Naive B cell (primary cell): ENCODE results near the gene ZNF835. TPM values are rescaled to one million over a fixed set of nuclear protein-coding genes. Genes with fewer than 3 reads are reported as not detected.

Experiments
- ATAC-seq, 2 donors: fragments of 150-1000 bp; cut with Tn5 transposase; 2 replicates each; pipeline ENCODE4 v1.10.0; 2021; ENCODE audit warnings: low read depth in 2 of 2, mild to moderate bottlenecking in 2 of 2, moderate library complexity in 2 of 2
- DNase-seq: peaks from one replicate; pipeline ENCODE4 v3.0.0; 2022
- H3K27ac Mint-ChIP-seq, 6 donors: one replicate each; pipeline ENCODE4 v1.8.0; 2020 to 2022; ENCODE audit warnings: mild to moderate bottlenecking in 6 of 6, mixed read lengths in 6 of 6, moderate library complexity in 5 of 6, inconsistent platforms in 2 of 6
- H3K27me3 Mint-ChIP-seq, 3 donors: one replicate each; pipeline ENCODE4 v1.8.0; 2021 to 2022; ENCODE audit warnings: mixed read lengths in 3 of 3, mild to moderate bottlenecking in 1 of 3
- H3K36me3 Mint-ChIP-seq, 2 donors: one replicate each; pipeline ENCODE4 v1.8.0; 2020 to 2022; ENCODE audit warnings: mixed read lengths in 2 of 2, inconsistent platforms in 1 of 2, mild to moderate bottlenecking in 1 of 2
- H3K4me1 Mint-ChIP-seq, 3 donors: one replicate each; pipeline ENCODE4 v1.8.0; 2020 to 2022; ENCODE audit warnings: mixed read lengths in 3 of 3, inconsistent platforms in 1 of 3, mild to moderate bottlenecking in 1 of 3, moderate library complexity in 1 of 3
- H3K4me3 Mint-ChIP-seq, 8 donors: one replicate each; pipeline ENCODE4 v1.8.0; 2020 to 2022; ENCODE audit warnings: mild to moderate bottlenecking in 8 of 8, mixed read lengths in 8 of 8, moderate library complexity in 8 of 8, inconsistent platforms in 2 of 8
- H3K9me3 Mint-ChIP-seq, 7 donors: one replicate each; pipeline ENCODE4 v1.8.0; 2020 to 2022; ENCODE audit warnings: mixed read lengths in 7 of 7, mild to moderate bottlenecking in 5 of 7, inconsistent platforms in 2 of 7, moderate library complexity in 1 of 7
- polyA plus RNA-seq, 6 donors: library from polyadenylated mRNA; unstranded; fragments of 300-500 nt; fragmentation: Illumina TruSeq; gene quantifications; one replicate each; pipeline ENCODE4 v1.2.3, GENCODE V29; 2021; ENCODE audit warnings: low read depth in 6 of 6

ZNF835 gene
- 10 to 100 TPM in 1 of 6 donors, 1 to 10 TPM in 4, not detected in 1; 2.1 to 13.0 (median 5.5) TPM for polyA plus RNA-seq

GRCh38 chr19:56671613-56671994 is at the start of gene ZNF835:
TSS of gene ZNF835 (minus strand) at chr19:56671757. CDS start at chr19:56665198, 6,559 bp downstream.
- Mint-ChIP-seq H3K4me1 (peaks cover 17 to 28% (median 19%) of the 10 kb centered on the region in 3 donors), H3K4me3 (peak within 1 kb of the TSS; percentile 93 to 98 (median 96)), H3K27me3 (no peaks in the 10 kb centered on the region), H3K27ac (peak within 1 kb of the TSS; percentile 44 to 91 (median 66)), H3K9me3 (peaks cover 0 to 2% (median 0%) of the 10 kb centered on the region in 7 donors), H3K36me3 (peaks cover 3 to 7% of the 10 kb centered on the region in 2 donors)
- ATAC-seq = peak; percentile 90 to 92
- peak; percentile 89 for DNase-seq

DNA sequence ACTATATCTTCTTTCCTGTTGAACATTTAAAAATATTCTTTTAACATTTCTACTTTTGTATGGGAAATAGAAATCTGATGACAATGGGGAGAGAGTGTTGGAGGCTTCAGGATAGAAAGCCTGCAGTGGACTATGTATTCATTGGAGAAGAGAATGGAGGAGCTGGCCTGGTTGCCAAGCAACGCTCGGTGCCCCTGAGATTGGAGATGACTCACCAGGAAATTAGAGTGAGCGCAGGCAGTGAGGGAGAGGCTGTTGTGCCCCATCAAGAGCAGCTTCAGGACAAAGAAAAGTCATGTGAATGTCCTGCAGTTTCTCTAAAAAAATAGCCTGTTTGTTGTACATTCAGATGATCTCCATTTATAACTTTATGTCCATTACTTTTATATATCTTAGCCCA is 48.7 kb upstream of the ZNF835 start:
- Mint-ChIP-seq H3K9me3 (peaks cover 2 to 31% (median 16%) of the 10 kb centered on the region in 7 donors), H3K4me1 (no peaks in the 10 kb centered on the region), H3K27ac (no peak overlapping the region), H3K4me3 (no peak overlapping the region), H3K36me3 (peaks cover 4 to 9% of the 10 kb centered on the region in 2 donors), H3K27me3 (peaks cover 0 to 7% (median 0%) of the 10 kb centered on the region in 3 donors)
- no peak for ATAC-seq
- no peak for DNase-seq

- no peak for DNase-seq
- H3K4me3 Mint-ChIP-seq = no peak overlapping the region
- H3K27me3 Mint-ChIP-seq = no peaks in the 10 kb centered on the region
- no peak overlapping the region for H3K27ac Mint-ChIP-seq
- H3K9me3 Mint-ChIP-seq = peaks cover 2 to 24% (median 10%) of the 10 kb centered on the region in 7 donors
- ATAC-seq = no peak
- H3K36me3 Mint-ChIP-seq = peaks cover 0 to 4% of the 10 kb centered on the region in 2 donors
- no peaks in the 10 kb centered on the region for H3K4me1 Mint-ChIP-seq
These were observed 46.7 kb upstream of the ZNF835 start for GRCh38 chr19:56718231-56718630.

- ATAC-seq (no peak), DNase-seq (no peak)
- Mint-ChIP-seq H3K9me3 (peaks cover 0 to 27% (median 9%) of the 10 kb centered on the region in 7 donors), H3K27ac (no peak overlapping the region), H3K27me3 (no peaks in the 10 kb centered on the region), H3K4me1 (no peaks in the 10 kb centered on the region), H3K36me3 (peaks cover 0 to 14% of the 10 kb centered on the region in 2 donors), H3K4me3 (no peak overlapping the region)
These were observed 41.2 kb upstream of the ZNF835 start for GRCh38 chr19:56712611-56713276.

DNA sequence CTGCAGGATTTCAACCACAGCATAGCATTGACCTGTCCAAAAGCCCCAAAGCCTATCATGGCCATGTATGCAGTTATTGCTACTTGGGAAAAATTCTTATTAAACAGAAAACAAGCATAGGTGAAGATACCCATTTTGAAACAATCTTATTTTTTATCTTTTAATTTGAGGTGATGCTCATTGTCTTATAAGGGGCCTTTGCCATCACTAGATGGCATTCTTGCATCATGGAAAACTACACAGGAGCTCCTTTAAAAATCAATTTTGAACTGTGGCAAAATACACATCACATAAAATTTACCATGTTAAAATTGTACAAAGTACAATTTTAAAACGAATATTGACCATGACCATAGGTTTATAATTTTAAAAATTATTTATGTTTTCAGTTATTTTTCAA is 38.9 kb upstream of the ZNF835 start:
- no peak overlapping the region for H3K4me3 Mint-ChIP-seq
- peaks cover 2 to 32% (median 13%) of the 10 kb centered on the region in 7 donors for H3K9me3 Mint-ChIP-seq
- DNase-seq = no peak
- no peak for ATAC-seq
- H3K27ac Mint-ChIP-seq = no peak overlapping the region
- no peaks in the 10 kb centered on the region for H3K4me1 Mint-ChIP-seq
- peaks cover 0 to 14% of the 10 kb centered on the region in 2 donors for H3K36me3 Mint-ChIP-seq
- H3K27me3 Mint-ChIP-seq = no peaks in the 10 kb centered on the region

DNA sequence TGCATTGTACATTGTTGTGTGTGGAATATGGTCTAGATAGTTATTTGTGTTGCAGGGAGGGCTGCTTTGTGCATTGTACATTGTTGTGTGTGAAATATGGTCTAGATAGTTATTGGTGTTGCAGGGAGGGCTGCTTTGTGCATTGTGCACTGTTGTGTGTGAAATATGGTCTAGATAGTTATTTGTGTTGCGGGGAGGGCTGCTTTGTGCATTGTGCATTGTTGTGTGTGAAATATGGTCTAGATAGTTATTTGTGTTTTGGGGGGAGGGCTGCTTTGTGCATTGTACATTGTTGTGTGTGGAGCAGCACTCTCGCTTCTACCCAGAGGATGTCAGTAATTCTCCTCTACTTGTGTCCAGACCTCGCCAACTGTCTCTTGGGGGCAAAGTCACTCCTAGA is 36.3 kb upstream of the ZNF835 start:
- DNase-seq (no peak), ATAC-seq (no peak)
- H3K4me3 Mint-ChIP-seq = no peak overlapping the region
- no peak overlapping the region for H3K27ac Mint-ChIP-seq
- peaks cover 0 to 14% of the 10 kb centered on the region in 2 donors for H3K36me3 Mint-ChIP-seq
- no peaks in the 10 kb centered on the region for H3K27me3 Mint-ChIP-seq
- H3K4me1 Mint-ChIP-seq = no peaks in the 10 kb centered on the region
- H3K9me3 Mint-ChIP-seq = peaks cover 4 to 50% (median 21%) of the 10 kb centered on the region in 7 donors

GRCh38 chr19:56705939-56706338 is 34.4 kb upstream of the ZNF835 start:
- no peak overlapping the region for H3K4me3 Mint-ChIP-seq
- ATAC-seq (no peak), DNase-seq (no peak)
- no peaks in the 10 kb centered on the region for H3K4me1 Mint-ChIP-seq
- H3K27me3 Mint-ChIP-seq = peaks cover 0 to 1% (median 0%) of the 10 kb centered on the region in 3 donors
- H3K36me3 Mint-ChIP-seq = peaks cover 1 to 7% of the 10 kb centered on the region in 2 donors
- peaks cover 5 to 54% (median 20%) of the 10 kb centered on the region in 7 donors for H3K9me3 Mint-ChIP-seq
- no peak overlapping the region for H3K27ac Mint-ChIP-seq

DNA sequence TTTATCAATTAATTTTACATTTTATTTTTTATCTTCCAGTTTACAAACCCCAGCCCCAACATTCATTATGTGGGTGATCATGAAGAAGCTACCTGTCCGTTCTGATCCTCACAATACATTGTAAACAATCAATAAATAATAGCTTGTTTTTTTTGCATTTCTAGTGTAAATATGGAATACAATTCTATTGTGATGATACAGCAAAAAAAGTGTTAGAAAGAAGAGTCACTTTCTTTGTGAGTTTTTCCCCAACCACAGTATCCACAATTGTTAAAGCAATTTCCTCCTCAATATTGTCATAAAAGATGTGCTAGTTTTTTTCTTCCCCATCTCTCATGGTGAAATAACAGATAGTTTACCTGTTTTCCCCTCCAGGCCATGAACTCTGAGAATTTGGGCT is 30.3 kb upstream of the ZNF835 start:
- ATAC-seq (no peak), DNase-seq (no peak)
- no peaks in the 10 kb centered on the region for H3K4me1 Mint-ChIP-seq
- peaks cover 7 to 33% (median 10%) of the 10 kb centered on the region in 7 donors for H3K9me3 Mint-ChIP-seq
- H3K27me3 Mint-ChIP-seq = peaks cover 0 to 3% (median 0%) of the 10 kb centered on the region in 3 donors
- peaks cover 0 to 7% of the 10 kb centered on the region in 2 donors for H3K36me3 Mint-ChIP-seq
- no peak overlapping the region for H3K27ac Mint-ChIP-seq
- no peak overlapping the region for H3K4me3 Mint-ChIP-seq

DNA sequence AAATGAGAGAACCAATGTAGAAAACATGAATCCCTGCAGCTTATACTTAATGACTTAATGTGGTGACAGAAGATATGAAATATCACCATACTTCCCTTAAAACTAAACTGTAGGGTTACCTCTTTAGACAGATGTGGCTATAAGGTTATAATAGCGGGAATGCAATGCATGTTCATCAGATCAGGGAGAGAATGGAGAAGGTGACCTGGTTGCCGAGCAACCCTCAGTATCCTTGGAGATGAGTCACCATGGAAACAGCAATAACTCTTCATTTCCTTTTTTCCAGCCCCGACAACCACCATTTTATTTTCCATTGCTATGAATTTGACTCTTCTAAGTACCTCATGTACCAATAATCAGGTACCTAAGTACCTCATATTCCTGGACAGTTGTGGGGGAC is 28.0 kb upstream of the ZNF835 start:
- Mint-ChIP-seq H3K4me1 (no peaks in the 10 kb centered on the region), H3K27me3 (peaks cover 0 to 3% (median 0%) of the 10 kb centered on the region in 3 donors), H3K36me3 (peaks cover 0 to 7% of the 10 kb centered on the region in 2 donors), H3K27ac (no peak overlapping the region), H3K4me3 (no peak overlapping the region), H3K9me3 (peaks cover 2 to 27% (median 10%) of the 10 kb centered on the region in 7 donors)
- DNase-seq = no peak
- no peak for ATAC-seq

GRCh38 chr19:56692206-56692895 is 20.8 kb upstream of the ZNF835 start:
- H3K9me3 Mint-ChIP-seq = peaks cover 3 to 11% (median 8%) of the 10 kb centered on the region in 7 donors
- DNase-seq (no peak), ATAC-seq (no peak)
- H3K4me1 Mint-ChIP-seq = no peaks in the 10 kb centered on the region
- no peak overlapping the region for H3K4me3 Mint-ChIP-seq
- H3K36me3 Mint-ChIP-seq = peaks cover 0 to 11% of the 10 kb centered on the region in 2 donors
- H3K27ac Mint-ChIP-seq = peak overlapping the region in 1 of 6 donors; percentile 86
- H3K27me3 Mint-ChIP-seq = no peaks in the 10 kb centered on the region

DNA sequence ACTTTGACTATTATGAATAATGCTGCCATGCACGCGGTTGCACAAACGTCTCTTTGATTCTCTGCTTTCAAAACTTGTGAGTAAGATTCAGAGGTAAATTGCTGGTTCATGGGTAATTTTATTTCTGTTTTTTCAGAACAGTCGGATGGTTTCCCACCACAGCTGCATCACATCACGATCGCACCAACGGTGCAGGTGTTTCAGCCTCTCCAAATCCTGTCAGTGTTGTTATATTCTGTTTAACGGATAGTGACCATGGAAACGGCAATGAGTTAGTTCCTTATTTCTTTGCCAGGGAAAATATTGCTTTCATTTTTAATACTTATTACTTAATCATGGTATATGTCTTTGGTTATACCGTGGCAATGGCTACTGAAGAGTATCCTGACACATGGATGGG is 19.1 kb upstream of the ZNF835 start:
- DNase-seq (no peak), ATAC-seq (peak; percentile 60 to 64)
- Mint-ChIP-seq H3K4me3 (no peak overlapping the region), H3K4me1 (no peaks in the 10 kb centered on the region), H3K27ac (peak overlapping the region in 1 of 6 donors; percentile 26), H3K9me3 (peaks cover 3 to 16% (median 8%) of the 10 kb centered on the region in 7 donors), H3K36me3 (peaks cover 0 to 18% of the 10 kb centered on the region in 2 donors), H3K27me3 (no peaks in the 10 kb centered on the region)

- DNase-seq = no peak
- ATAC-seq = no peak
- Mint-ChIP-seq H3K9me3 (peaks cover 3 to 17% (median 9%) of the 10 kb centered on the region in 7 donors), H3K4me1 (no peaks in the 10 kb centered on the region), H3K4me3 (no peak overlapping the region), H3K27me3 (no peaks in the 10 kb centered on the region), H3K27ac (no peak overlapping the region), H3K36me3 (peaks cover 12 to 31% of the 10 kb centered on the region in 2 donors)
These were observed 17.6 kb upstream of the ZNF835 start for GRCh38 chr19:56689198-56689597.

DNA sequence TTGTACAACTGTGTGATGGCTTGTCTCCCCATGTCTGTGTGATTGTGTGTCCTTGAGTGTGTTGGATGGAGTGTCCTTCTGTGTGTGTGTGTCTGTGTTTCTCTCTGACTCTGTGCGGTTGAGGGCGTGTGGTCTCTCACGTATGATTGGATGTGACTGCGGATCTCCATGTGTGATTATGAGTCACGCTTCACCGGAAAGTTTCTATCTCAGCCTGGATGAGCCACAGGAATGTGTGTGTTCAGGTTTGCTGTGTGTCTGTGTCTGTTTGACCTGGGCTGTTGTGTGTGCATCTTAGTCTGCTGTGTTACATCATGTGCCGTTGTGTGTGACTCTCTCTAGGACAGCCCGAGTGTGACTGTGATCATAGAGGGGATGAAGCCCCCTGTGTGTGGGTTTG is 15.5 kb upstream of the ZNF835 start:
- ATAC-seq (no peak), DNase-seq (no peak)
- Mint-ChIP-seq H3K27me3 (no peaks in the 10 kb centered on the region), H3K4me1 (no peaks in the 10 kb centered on the region), H3K36me3 (peaks cover 14 to 23% of the 10 kb centered on the region in 2 donors), H3K4me3 (no peak overlapping the region), H3K27ac (no peak overlapping the region), H3K9me3 (peaks cover 0 to 16% (median 4%) of the 10 kb centered on the region in 7 donors)

DNA sequence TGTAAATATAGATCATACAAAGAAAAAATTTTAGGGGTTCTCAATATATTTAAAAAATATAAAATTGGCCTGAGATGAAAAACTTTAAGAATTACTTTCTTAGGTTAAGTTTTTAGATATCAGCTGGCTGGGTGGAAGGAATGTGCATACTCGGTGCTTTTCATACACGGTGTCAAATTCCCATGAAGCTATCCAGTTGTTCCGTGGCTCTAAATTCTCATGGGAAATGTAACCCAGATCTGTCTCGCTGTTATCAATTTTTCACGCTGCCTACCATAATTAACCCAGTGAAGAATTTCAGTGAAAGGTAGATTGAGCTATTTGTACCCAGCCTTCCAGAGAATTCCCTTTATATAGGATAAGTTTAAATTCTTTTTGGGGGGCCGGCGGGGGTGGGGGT is 11.6 kb upstream of the ZNF835 start:
- H3K9me3 Mint-ChIP-seq = peaks cover 0 to 13% (median 4%) of the 10 kb centered on the region in 7 donors
- H3K27ac Mint-ChIP-seq = no peak overlapping the region
- ATAC-seq (no peak), DNase-seq (no peak)
- no peaks in the 10 kb centered on the region for H3K4me1 Mint-ChIP-seq
- no peaks in the 10 kb centered on the region for H3K27me3 Mint-ChIP-seq
- no peak overlapping the region for H3K4me3 Mint-ChIP-seq
- peaks cover 18 to 22% of the 10 kb centered on the region in 2 donors for H3K36me3 Mint-ChIP-seq
